Large intestine (tissue), 3 donors: Measurements from ENCODE around the gene PGAP1. TPM values are rescaled to one million over a fixed set of nuclear protein-coding genes. Genes with fewer than 3 reads are reported as not detected.
A peak's percentile ranks its signal among the peaks of the same experiment; 100 is the strongest.

Source experiments
- DNase-seq, 2 donors: peaks; one replicate each; pipeline versions ENCODE4 v3.0.0 to v3.0.0-alpha.2; 2013
- H3K27ac ChIP-seq: one replicate; pipeline ENCODE4 v1.5.1; 2013; ENCODE audit warnings: low read length
- H3K27me3 ChIP-seq: 2 replicates; pipeline ENCODE4 v1.6.1; 2013; ENCODE audit warnings: low read length; ENCODE audit not compliant: control insufficient read depth, insufficient read depth
- H3K36me3 ChIP-seq: 2 replicates; pipeline ENCODE4 v1.6.1; 2013; ENCODE audit warnings: low read length; ENCODE audit not compliant: control insufficient read depth, insufficient read depth
- H3K4me1 ChIP-seq: one replicate; pipeline ENCODE4 v1.6.1; 2013; ENCODE audit warnings: low read length; ENCODE audit not compliant: control insufficient read depth, insufficient read depth
- H3K4me3 ChIP-seq: one replicate; pipeline ENCODE4 v1.5.1; 2013; ENCODE audit warnings: low read length
- H3K9me3 ChIP-seq: one replicate; pipeline ENCODE4 v1.6.1; 2013; ENCODE audit warnings: mild to moderate bottlenecking, low read depth, low read length, moderate library complexity; ENCODE audit not compliant: control insufficient read depth
- WGBS: methylation state at CpG from one replicate; pipeline ENCODE4 v1.1.5; 2013; ENCODE audit warnings: low lambda C conversion rate; ENCODE audit not compliant: insufficient coverage; 5-methylcytosine and 5-hydroxymethylcytosine counted together
- polyA plus RNA-seq: library from polyadenylated mRNA; unstranded; fragments of 120-200 nt; gene quantifications from one replicate; pipeline ENCODE4 v1.2.1, GENCODE V29; 2013

Gene PGAP1
- polyA plus RNA-seq, 1 donor: 15.1 TPM

DNA sequence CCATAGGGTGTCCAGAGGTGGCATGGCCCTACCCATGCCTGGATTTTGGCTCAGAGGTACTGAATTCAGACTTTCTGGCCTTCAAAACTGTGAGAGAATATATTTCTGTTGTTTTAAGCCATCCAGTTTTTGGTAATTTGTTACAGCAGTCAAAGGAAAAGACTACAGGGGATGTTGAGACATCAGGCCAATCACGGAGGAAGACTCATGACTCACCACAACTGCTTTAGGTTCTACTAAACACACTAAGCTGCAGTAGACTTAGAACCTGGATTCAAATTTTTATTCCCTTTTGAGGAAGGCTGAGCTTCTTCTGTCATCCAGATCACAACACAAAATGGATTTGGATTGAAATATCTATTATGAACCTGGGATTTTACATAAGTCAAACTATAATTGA is 105.3 kb downstream of the PGAP1 start:
- no CpG with 5 or more reads among the region's 1 CpG for WGBS
- no peak overlapping the region for H3K27ac ChIP-seq

DNA sequence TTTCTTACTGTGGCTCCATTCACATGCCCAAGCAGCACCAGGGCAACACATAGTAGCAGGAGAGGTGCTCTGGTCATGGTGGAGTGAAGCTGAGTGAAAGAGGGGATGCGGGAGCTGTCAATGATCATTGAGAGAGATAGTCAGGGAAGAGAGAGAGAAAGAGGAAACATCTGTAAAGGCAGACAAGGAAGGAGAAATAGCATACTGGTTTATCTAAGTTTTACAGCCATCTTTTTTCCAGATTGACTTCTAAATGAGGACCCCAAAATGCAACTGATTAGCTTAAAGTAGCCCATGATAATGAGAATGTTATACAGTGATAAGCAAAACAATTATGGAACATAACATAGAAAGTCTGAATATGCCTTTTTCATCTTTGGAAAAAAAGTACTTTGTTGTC is 117.2 kb downstream of the PGAP1 start, which contains the start of gene C2orf66:
Gene C2orf66 (minus strand): TSS at position 96 of the 400 bp plus-strand sequence. CDS start 19 bp downstream, at position 77.
- no peak for DNase-seq
- 86% methylated on average over 1 of the region's 1 CpG for WGBS
- Histone ChIP-seq H3K36me3 (no peaks in the 10 kb centered on the region), H3K4me3 (no peak within 1 kb of the TSS), H3K27ac (no peak within 1 kb of the TSS), H3K27me3 (peaks cover 3% of the 10 kb centered on the region), H3K4me1 (no peaks in the 10 kb centered on the region), H3K9me3 (no peaks in the 10 kb centered on the region)

More for the DNA sequence above, 105.3 kb downstream of the PGAP1 start:
- Histone ChIP-seq H3K36me3 (no peaks in the 10 kb centered on the region), H3K27me3 (no peaks in the 10 kb centered on the region), H3K9me3 (peaks cover 8% of the 10 kb centered on the region), H3K4me1 (no peaks in the 10 kb centered on the region), H3K4me3 (no peak overlapping the region)
- DNase-seq: no peak

DNA sequence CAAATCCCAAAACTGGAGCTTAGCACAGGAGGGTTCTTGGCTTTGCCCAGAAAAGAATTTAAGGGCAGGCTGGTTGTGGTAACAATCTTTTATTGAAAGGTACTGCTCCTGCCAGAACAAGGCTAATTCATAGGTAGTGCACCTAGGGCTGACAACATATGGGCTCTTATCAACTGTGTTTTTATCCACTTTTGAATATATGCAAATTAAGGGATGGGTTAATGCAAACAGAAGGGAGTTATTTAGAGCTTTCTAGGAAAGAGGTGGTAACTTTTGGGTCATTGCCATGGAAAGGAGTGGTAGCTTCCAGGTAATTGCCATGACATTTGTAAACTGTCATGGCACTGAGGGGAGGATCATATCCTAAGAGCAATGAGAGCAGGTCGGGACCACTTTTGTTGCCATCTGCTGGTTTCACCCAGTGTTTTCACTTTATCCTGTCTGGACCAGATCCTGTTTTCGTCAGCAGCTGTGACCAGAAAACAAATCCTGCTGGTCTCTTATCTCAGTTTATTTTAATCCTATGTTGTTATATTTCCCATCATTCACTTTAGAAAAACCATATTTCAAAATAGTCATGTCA is 118.3 kb downstream of the PGAP1 start:
- Histone ChIP-seq H3K36me3 (no peaks in the 10 kb centered on the region), H3K27me3 (peaks cover 3% of the 10 kb centered on the region), H3K9me3 (no peaks in the 10 kb centered on the region), H3K4me1 (no peaks in the 10 kb centered on the region), H3K4me3 (no peak overlapping the region), H3K27ac (no peak overlapping the region)
- DNase-seq: no peak
- WGBS: no CpG with 5 or more reads among the region's 2 CpGs

DNA sequence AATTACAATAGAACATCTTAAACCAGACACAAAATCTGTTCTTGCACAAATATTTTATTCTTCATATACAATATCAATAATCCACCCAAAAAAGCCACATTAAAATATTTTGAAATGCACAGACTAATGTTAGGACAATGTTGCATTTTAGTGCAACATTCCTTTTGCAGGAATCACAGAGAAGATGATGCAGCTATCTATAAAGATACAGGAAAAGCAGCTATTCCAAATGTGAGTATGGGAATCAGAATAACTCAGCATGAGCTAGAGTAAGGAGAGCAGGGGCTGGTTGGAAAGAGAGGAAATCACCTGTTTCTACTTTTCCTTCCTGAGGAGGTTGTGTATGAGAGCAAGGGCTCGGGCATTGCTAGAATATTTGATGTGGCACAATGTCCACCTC is 122.1 kb downstream of the PGAP1 start:
- no CpG with 5 or more reads among the region's 1 CpG for WGBS
- no peaks in the 10 kb centered on the region for H3K27me3 ChIP-seq
- no peaks in the 10 kb centered on the region for H3K4me1 ChIP-seq
- H3K27ac ChIP-seq: no peak overlapping the region
- no peak for DNase-seq
- no peaks in the 10 kb centered on the region for H3K36me3 ChIP-seq
- H3K9me3 ChIP-seq: no peaks in the 10 kb centered on the region
- H3K4me3 ChIP-seq: no peak overlapping the region

DNA sequence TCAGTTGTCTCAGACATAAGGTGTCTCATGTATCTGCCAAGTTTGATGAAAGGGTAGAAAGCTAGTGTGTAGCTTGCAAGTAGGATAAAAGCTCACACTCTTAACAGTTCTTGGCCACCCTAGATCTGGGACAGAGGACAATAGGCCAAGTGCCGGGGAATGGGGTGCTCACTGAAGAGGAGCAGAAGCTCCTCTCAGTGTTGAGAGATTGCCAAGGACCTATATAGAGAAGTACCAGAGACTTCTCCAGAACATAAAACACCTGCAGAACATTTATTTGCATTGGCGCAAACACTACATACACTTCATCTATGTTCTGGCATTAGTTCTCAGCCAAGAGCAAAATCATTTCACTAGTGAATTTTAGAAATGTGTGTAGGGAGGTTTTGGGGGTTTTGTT is 124.1 kb downstream of the PGAP1 start:
- H3K4me3 ChIP-seq: no peak overlapping the region
- no peak overlapping the region for H3K27ac ChIP-seq
- no peak for DNase-seq
- no CpG with 5 or more reads among the region's 2 CpGs for WGBS
- no peaks in the 10 kb centered on the region for H3K9me3 ChIP-seq
- no peaks in the 10 kb centered on the region for H3K27me3 ChIP-seq
- peaks cover 4% of the 10 kb centered on the region for H3K4me1 ChIP-seq
- H3K36me3 ChIP-seq: peaks cover 3% of the 10 kb centered on the region

DNA sequence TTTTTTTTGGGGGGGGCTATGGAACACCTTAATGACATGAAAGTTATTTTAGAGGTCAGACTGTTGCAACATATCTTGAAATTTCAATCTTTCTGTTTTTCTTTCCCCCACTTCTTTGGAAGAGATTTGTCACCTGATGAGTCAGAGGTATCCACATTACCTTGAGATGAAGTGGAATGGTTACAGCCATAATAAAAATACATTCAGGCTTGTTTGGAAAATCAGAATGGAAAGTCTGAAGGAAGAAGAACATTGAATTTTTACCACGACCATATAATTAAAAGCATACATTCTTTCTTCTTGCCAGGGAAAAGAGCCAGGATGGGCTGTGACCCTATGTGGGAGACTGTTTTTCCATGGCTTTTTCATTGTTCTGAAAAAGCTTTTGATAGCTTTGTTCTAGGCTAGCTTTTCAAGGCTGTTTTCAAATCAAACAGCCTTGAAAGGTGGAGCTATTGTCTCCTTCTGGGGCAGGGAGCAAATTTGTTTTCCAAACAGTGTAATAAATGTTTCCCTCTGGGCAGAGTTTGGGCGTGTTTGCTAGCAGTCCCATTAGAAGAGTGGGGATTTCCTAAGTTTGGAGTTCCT is 124.7 kb downstream of the PGAP1 start:
- WGBS: no CpG with 5 or more reads among the region's 2 CpGs
- H3K9me3 ChIP-seq: no peaks in the 10 kb centered on the region
- H3K27me3 ChIP-seq: no peaks in the 10 kb centered on the region
- H3K27ac ChIP-seq: no peak overlapping the region
- DNase-seq: no peak
- peaks cover 8% of the 10 kb centered on the region for H3K36me3 ChIP-seq
- H3K4me3 ChIP-seq: no peak overlapping the region
- H3K4me1 ChIP-seq: peaks cover 4% of the 10 kb centered on the region

DNA sequence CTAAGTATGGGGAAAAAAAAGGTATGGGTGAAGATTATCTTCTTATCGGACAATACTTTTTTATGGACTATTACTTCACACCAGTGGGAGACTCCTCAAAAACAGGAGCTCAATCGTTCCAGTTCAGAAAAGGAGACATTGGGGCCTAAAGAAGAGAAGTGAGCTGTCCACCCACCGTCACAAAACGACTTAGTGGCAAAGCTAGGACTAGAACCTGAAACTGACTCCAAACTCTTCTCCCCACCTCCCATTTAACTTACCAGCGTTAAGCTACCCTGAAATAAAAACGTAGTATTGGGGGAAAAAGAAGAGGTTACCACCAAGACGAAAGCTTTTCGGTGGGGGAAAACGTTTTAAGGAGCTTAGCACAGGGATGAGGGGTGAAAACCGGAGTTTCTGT is 127.5 kb downstream of the PGAP1 start:
- WGBS: no CpG with 5 or more reads among the region's 10 CpGs
- H3K4me3 ChIP-seq: peak overlapping the region; percentile 86
- peak overlapping the region; percentile 72 for H3K27ac ChIP-seq
- H3K36me3 ChIP-seq: peaks cover 18% of the 10 kb centered on the region
- H3K9me3 ChIP-seq: no peaks in the 10 kb centered on the region
- no peaks in the 10 kb centered on the region for H3K27me3 ChIP-seq
- H3K4me1 ChIP-seq: peaks cover 4% of the 10 kb centered on the region
- DNase-seq: no peak

DNA sequence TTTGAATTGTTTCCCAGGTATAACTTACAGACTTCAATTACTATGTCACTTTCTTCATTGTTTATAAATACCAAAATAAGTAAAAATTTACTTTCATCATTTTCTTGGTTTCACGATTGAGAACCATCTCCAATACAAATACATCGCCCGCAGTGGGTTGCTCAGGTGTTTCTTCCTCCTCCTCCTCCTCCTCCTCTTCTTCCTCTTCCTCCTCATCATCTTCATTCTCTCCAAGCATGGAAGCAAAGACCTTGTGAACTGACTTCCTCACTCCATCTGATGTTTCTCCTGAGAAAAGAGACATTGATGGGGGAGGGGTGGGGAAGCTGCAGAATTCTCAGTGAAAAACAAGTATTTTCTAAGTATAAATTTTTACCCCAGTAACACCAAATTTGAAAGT is 133.6 kb downstream of the PGAP1 start:
- H3K9me3 ChIP-seq: no peaks in the 10 kb centered on the region
- H3K4me1 ChIP-seq: no peaks in the 10 kb centered on the region
- no peak for DNase-seq
- H3K36me3 ChIP-seq: peaks cover 60% of the 10 kb centered on the region
- no peak overlapping the region for H3K27ac ChIP-seq
- no peaks in the 10 kb centered on the region for H3K27me3 ChIP-seq
- WGBS: 92% methylated on average over 2 of the region's 3 CpGs
- H3K4me3 ChIP-seq: no peak overlapping the region

DNA sequence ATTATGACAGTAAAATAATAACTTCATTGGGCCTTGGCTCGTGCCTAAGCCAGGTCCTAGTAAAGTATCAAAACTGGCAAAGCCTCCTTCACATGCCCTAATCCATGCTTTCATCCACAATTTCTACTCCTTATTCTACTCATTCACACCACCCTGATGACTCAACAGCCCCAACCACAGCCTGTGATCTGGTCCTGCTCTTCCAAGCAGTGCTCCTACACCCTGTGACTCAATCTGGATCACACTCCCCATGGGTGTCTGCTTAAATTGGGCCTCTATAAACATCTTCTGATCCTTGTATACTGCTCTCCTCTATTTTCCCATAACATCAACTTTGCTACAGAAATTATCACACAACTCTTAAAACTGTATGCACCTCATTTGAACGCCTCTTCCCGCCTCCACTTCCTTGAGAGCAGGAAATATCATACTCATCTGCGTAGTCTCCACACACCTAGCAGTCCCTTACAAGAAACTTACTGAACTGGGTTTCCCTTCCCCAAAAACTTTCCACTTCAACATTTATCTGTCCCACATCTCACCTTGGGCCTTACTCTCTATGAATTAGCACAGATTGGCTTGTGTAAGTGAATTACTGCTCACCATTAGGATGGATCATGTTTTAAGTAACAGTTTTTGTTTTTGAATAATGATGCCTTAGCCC is 142.9 kb downstream of the PGAP1 start:
- Histone ChIP-seq H3K4me3 (no peak overlapping the region), H3K4me1 (no peaks in the 10 kb centered on the region), H3K27ac (no peak overlapping the region), H3K36me3 (peaks cover 56% of the 10 kb centered on the region), H3K27me3 (no peaks in the 10 kb centered on the region), H3K9me3 (no peaks in the 10 kb centered on the region)
- 100% methylated on average over 3 of the region's 4 CpGs for WGBS
- no peak for DNase-seq
